Measurements from ENCODE around the gene CSNK1E.
"Not testable (repeated sequence)": the region's sequence is repeated elsewhere in the genome, so short reads cannot be mapped to it uniquely, and the experiment has no call there.

The CSNK1E gene

GRCh38 chr22:38317122-38317994 lies at the start of gene CSNK1E:
CSNK1E (minus strand) TSS chr22:38317433; CDS start chr22:38314157, 3,276 bp downstream.
- H3K4me3 ChIP-seq (ENCODE audit: low read depth, low read length): peak within 1 kb of the TSS; percentile 79
- no peak for TF ChIP-seq CTCF (conservative IDR thresholded peaks at IDR 0.05; ENCODE audit: low read depth, low read length)
- DNase-seq (ENCODE audit: low read depth): peak; percentile 59

- DNase-seq (ENCODE audit: low read depth); H3K4me3 ChIP-seq (ENCODE audit: low read depth, low read length): not testable (repeated sequence)
Observed at GRCh38 chr22:38365829-38366228, 48.6 kb upstream of the CSNK1E start.

GRCh38 chr22:38365174-38365573 lies 47.9 kb upstream of the CSNK1E start:
- DNase-seq (ENCODE audit: low read depth); H3K4me3 ChIP-seq (ENCODE audit: low read depth, low read length): not testable (repeated sequence)

GRCh38 chr22:38360560-38360959 lies 43.3 kb upstream of the CSNK1E start:
- not testable (repeated sequence) for DNase-seq (ENCODE audit: low read depth); H3K4me3 ChIP-seq (ENCODE audit: low read depth, low read length)

GRCh38 chr22:38359817-38360216 lies 42.6 kb upstream of the CSNK1E start:
- DNase-seq (ENCODE audit: low read depth); H3K4me3 ChIP-seq (ENCODE audit: low read depth, low read length): not testable (repeated sequence)

GRCh38 chr22:38357971-38358370 lies 40.7 kb upstream of the CSNK1E start:
- DNase-seq (ENCODE audit: low read depth); H3K4me3 ChIP-seq (ENCODE audit: low read depth, low read length): not testable (repeated sequence)

- no peak for DNase-seq (ENCODE audit: low read depth)
Observed at GRCh38 chr22:38355275-38355674, 38.0 kb upstream of the CSNK1E start.

GRCh38 chr22:38353701-38354100 lies 36.5 kb upstream of the CSNK1E start:
- DNase-seq (ENCODE audit: low read depth): no peak
- H3K4me3 ChIP-seq (ENCODE audit: low read depth, low read length): no peak overlapping the region
- no peak for TF ChIP-seq CTCF (conservative IDR thresholded peaks at IDR 0.05; ENCODE audit: low read depth, low read length)

More at GRCh38 chr22:38355275-38355674, 38.0 kb upstream of the CSNK1E start:
- H3K4me3 ChIP-seq (ENCODE audit: low read depth, low read length): no peak overlapping the region
- TF ChIP-seq CTCF (conservative IDR thresholded peaks at IDR 0.05; ENCODE audit: low read depth, low read length): no peak

GRCh38 chr22:38353142-38353629 lies 36.0 kb upstream of the CSNK1E start:
- H3K4me3 ChIP-seq (ENCODE audit: low read depth, low read length): no peak overlapping the region
- peak; percentile 46 for DNase-seq (ENCODE audit: low read depth)

More at GRCh38 chr22:38353142-38353629, 36.0 kb upstream of the CSNK1E start:
- peak; percentile 62 for TF ChIP-seq CTCF (conservative IDR thresholded peaks at IDR 0.05; ENCODE audit: low read depth, low read length)
